Subcutaneous adipose tissue (tissue), 4 donors: ENCODE results near the gene PDE4D. TPM values are rescaled to one million over a fixed set of nuclear protein-coding genes. Genes with fewer than 3 reads are reported as not detected.

Experiments
- CTCF ChIP-seq: fragments of 450-650 bp; IDR thresholded peaks from one replicate; pipeline ENCODE4 v1.5.1; 2016; ENCODE audit warnings: low read depth, mild to moderate bottlenecking, control low read depth, antibody characterized with exemption, moderate library complexity
- total RNA-seq, 4 donors: library from RNA; depleted of rRNA; stranded (reverse); fragments of >200 nt; gene quantifications; one replicate each; pipeline ENCODE4 v1.1.0, GENCODE V29; 2016

The PDE4D gene
- total RNA-seq, 4 donors from 2014 or later: 15.0 to 24.0 (median 18.5) TPM

- no peak for TF ChIP-seq CTCF
These were observed 767.4 kb downstream of the PDE4D start for GRCh38 chr5:59126016-59126707.

- TF ChIP-seq CTCF: no peak
These were observed 768.2 kb downstream of the PDE4D start for GRCh38 chr5:59125011-59125961.

GRCh38 chr5:59123595-59124561 is 769.6 kb downstream of the PDE4D start:
- TF ChIP-seq CTCF: no peak

GRCh38 chr5:59119480-59119879 is 774.0 kb downstream of the PDE4D start:
- no peak for TF ChIP-seq CTCF

GRCh38 chr5:59117320-59117719 is 776.2 kb downstream of the PDE4D start:
- TF ChIP-seq CTCF: no peak

- TF ChIP-seq CTCF: no peak
These were observed 777.2 kb downstream of the PDE4D start for GRCh38 chr5:59116231-59116865.
